ENCODE data around the gene ORC5. TPM values are rescaled to one million over a fixed set of nuclear protein-coding genes. Genes with fewer than 3 reads are reported as not detected.

ORC5 gene
- total RNA-seq, 1 experiment from 2014 or later, result 25.4 TPM

DNA sequence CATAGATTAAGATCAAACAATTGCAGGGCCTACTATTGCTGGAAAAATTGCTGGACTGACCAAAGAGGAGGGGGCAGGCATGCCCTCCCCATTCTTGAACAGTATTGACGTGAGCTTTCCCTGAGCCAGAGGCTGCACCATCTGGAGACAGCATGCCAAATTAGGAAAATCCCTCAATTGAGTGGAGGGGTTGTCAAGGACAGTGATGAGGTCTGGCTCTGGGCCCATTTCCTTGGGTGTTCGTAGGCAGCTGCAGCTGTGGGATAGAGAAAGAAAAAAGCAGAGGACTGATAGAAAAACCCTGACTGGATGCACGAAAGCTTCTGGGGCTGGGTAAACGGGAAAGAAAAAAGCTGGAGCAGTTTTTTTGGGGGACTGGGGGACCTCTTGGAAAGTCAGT lies 22.8 kb upstream of the ORC5 start:
- H3K27ac Mint-ChIP-seq (ENCODE audit: low read depth, unreplicated experiment), result no peak overlapping the region
- no TSS peak for BruUV-seq (replicated peaks)
- TF ChIP-seq, protein P1, sequence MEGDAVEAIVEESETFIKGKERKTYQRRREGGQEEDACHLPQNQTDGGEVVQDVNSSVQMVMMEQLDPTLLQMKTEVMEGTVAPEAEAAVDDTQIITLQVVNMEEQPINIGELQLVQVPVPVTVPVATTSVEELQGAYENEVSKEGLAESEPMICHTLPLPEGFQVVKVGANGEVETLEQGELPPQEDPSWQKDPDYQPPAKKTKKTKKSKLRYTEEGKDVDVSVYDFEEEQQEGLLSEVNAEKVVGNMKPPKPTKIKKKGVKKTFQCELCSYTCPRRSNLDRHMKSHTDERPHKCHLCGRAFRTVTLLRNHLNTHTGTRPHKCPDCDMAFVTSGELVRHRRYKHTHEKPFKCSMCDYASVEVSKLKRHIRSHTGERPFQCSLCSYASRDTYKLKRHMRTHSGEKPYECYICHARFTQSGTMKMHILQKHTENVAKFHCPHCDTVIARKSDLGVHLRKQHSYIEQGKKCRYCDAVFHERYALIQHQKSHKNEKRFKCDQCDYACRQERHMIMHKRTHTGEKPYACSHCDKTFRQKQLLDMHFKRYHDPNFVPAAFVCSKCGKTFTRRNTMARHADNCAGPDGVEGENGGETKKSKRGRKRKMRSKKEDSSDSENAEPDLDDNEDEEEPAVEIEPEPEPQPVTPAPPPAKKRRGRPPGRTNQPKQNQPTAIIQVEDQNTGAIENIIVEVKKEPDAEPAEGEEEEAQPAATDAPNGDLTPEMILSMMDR (IDR thresholded peaks at IDR 0.05; ENCODE audit: unreplicated experiment), result no peak
- intact Hi-C loops (cut with micrococcal nuclease), result loop anchor here (1.0 to 5.0 kb wide), 3 partner anchors 37 to 687 kb away; no protein-coding TSS in a partner anchor
- H3K9me3 Mint-ChIP-seq (ENCODE audit: unreplicated experiment), result no peaks in the 10 kb centered on the region
- H3K36me3 Mint-ChIP-seq (ENCODE audit: insufficient read depth, unreplicated experiment), result no peaks in the 10 kb centered on the region
- peaks cover 61% of the 10 kb centered on the region for H3K27me3 Mint-ChIP-seq (ENCODE audit: insufficient read depth, unreplicated experiment)
- ChIA-PET POLR2A (interaction anchor here (0.6 kb wide), 1 partner anchor 694 kb away, joined by 3 read pairs; no protein-coding TSS in a partner anchor), CTCF (interaction anchor here (0.5 to 5.7 kb wide), 24 partner anchors 10 to 774 kb away, joined by 3 to 98 read pairs (median 10); partner anchors contain the start of gene ORC5)
- no peak overlapping the region for H3K4me3 Mint-ChIP-seq (ENCODE audit: unreplicated experiment)
- H3K4me1 Mint-ChIP-seq (ENCODE audit: insufficient read depth, unreplicated experiment), result no peaks in the 10 kb centered on the region
- DNase-seq (ENCODE audit: unreplicated experiment), result no peak

DNA sequence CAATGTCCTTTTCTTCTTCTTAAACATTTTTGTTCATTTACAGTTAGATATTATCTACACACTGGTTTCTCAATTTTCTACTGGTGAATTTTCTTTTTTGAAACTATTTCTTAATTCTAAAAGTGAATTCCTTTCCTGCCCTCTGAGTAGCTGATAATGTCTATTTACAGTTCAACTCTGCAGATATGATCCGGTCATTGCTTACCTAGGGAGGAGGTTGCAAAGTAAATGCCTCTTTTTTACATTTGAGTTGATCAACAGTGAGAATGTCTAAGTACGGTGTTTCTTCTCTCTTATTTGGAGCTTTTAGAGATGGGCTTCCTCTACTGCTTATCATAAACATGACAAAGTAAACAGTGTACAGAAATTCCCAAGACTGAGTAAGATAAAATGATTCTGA lies 20.6 kb upstream of the ORC5 start:
- ChIA-PET POLR2A (no interaction called here), CTCF (interaction anchor here (0.6 to 5.7 kb wide), 5 partner anchors 13 to 678 kb away, joined by 3 to 98 read pairs (median 3); no protein-coding TSS in a partner anchor)
- H3K9me3 Mint-ChIP-seq (ENCODE audit: unreplicated experiment), result no peaks in the 10 kb centered on the region
- H3K4me1 Mint-ChIP-seq (ENCODE audit: insufficient read depth, unreplicated experiment), result no peaks in the 10 kb centered on the region
- no peak overlapping the region for H3K27ac Mint-ChIP-seq (ENCODE audit: low read depth, unreplicated experiment)
- intact Hi-C loops (cut with micrococcal nuclease), result no loop called here
- H3K4me3 Mint-ChIP-seq (ENCODE audit: unreplicated experiment), result no peak overlapping the region
- TF ChIP-seq, protein P1 (IDR thresholded peaks at IDR 0.05; ENCODE audit: unreplicated experiment), result no peak
- peaks cover 56% of the 10 kb centered on the region for H3K27me3 Mint-ChIP-seq (ENCODE audit: insufficient read depth, unreplicated experiment)
- DNase-seq (ENCODE audit: unreplicated experiment), result no peak
- BruUV-seq (replicated peaks), result no TSS peak
- H3K36me3 Mint-ChIP-seq (ENCODE audit: insufficient read depth, unreplicated experiment), result no peaks in the 10 kb centered on the region

DNA sequence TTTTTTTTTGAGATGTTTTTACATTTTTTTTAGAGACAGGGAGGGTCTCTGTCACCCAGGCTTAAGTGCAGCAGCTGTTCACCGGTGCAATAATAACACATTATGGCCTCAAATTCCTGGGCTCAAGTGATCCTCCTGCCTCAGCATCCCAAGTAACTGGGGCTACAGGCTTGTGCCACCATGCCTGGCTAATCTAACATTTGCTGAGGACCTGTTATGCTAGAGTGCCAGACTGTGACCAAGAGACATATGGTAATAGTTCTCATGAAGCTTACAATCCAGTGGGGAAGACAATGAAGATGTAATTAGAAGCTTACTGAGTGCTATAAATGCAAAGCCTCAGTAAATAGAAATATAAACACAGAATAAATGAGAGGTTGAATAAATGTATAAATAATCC lies 17.6 kb upstream of the ORC5 start:
- TF ChIP-seq, protein P1 (IDR thresholded peaks at IDR 0.05; ENCODE audit: unreplicated experiment), result no peak
- H3K27me3 Mint-ChIP-seq (ENCODE audit: insufficient read depth, unreplicated experiment), result peaks cover 48% of the 10 kb centered on the region

DNA sequence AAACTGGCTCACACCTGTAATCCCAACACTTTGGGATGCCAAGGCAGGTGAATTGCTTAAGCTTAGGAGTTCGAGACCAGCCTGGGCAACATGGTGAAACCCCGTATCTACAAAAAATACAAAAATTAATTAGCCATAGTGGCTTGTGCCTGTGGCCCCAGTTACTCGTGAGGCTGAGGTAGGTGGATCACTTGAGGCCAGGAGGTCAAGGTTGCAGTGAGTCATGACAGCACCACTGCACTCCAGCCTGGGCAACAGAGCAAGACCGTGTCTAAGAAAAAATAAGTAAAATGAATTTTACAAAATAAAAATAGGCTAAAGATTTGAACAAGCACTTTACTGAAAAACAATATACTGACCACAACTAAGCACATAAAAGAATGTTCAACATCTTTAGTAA lies 9.8 kb upstream of the ORC5 start:
- Mint-ChIP-seq H3K27ac (ENCODE audit: low read depth, unreplicated experiment) (no peak overlapping the region), H3K27me3 (ENCODE audit: insufficient read depth, unreplicated experiment) (peaks cover 35% of the 10 kb centered on the region), H3K9me3 (ENCODE audit: unreplicated experiment) (no peaks in the 10 kb centered on the region), H3K4me1 (ENCODE audit: insufficient read depth, unreplicated experiment) (no peaks in the 10 kb centered on the region), H3K36me3 (ENCODE audit: insufficient read depth, unreplicated experiment) (no peaks in the 10 kb centered on the region), H3K4me3 (ENCODE audit: unreplicated experiment) (no peak overlapping the region)
- POLR2A ChIA-PET, result interaction anchor here (1.6 kb wide), 1 partner anchor 9 kb away, joined by 6 read pairs; no protein-coding TSS in a partner anchor
- BruUV-seq (replicated peaks), result no TSS peak
- intact Hi-C loops (cut with micrococcal nuclease), result no loop called here
- TF ChIP-seq, protein P1 (IDR thresholded peaks at IDR 0.05; ENCODE audit: unreplicated experiment), result no peak
- CTCF ChIA-PET, result interaction anchor here (0.6 to 1.2 kb wide), 2 partner anchors 630 to 890 kb away, joined by 3 read pairs; no protein-coding TSS in a partner anchor
- no peak for DNase-seq (ENCODE audit: unreplicated experiment)

More for the DNA sequence above, 17.6 kb upstream of the ORC5 start:
- H3K9me3 Mint-ChIP-seq (ENCODE audit: unreplicated experiment), result no peaks in the 10 kb centered on the region
- no peaks in the 10 kb centered on the region for H3K4me1 Mint-ChIP-seq (ENCODE audit: insufficient read depth, unreplicated experiment)
- ChIA-PET POLR2A (interaction anchor here (1.4 kb wide), 1 partner anchor 18 kb away, joined by 4 read pairs; the partner anchor contains the start of gene ORC5), CTCF (interaction anchor here (0.6 to 2.6 kb wide), 7 partner anchors 17 to 1937 kb away, joined by 3 to 19 read pairs (median 4); partner anchors contain the start of gene ORC5)
- H3K36me3 Mint-ChIP-seq (ENCODE audit: insufficient read depth, unreplicated experiment), result no peaks in the 10 kb centered on the region
- H3K27ac Mint-ChIP-seq (ENCODE audit: low read depth, unreplicated experiment), result no peak overlapping the region
- intact Hi-C loops (cut with micrococcal nuclease), result no loop called here
- no TSS peak for BruUV-seq (replicated peaks)
- no peak for DNase-seq (ENCODE audit: unreplicated experiment)
- H3K4me3 Mint-ChIP-seq (ENCODE audit: unreplicated experiment), result no peak overlapping the region
